K562 (cell line): ENCODE data around the gene BMI1. TPM values are rescaled to one million over a fixed set of nuclear protein-coding genes. Genes with fewer than 3 reads are reported as not detected.
A peak's percentile ranks its signal among the peaks of the same experiment; 100 is the strongest.

Source experiments
- AFF1 ChIP-seq, 2 experiments: fragments of 450-650 bp; IDR thresholded peaks; 2 replicates each; pipeline ENCODE4 v1.6.1; 2018; ENCODE audit warnings: mild to moderate bottlenecking in 2 of 2, low read depth in 1 of 2; ENCODE audit not compliant: partially characterized antibody in 2 of 2
- ATF7 ChIP-seq: fragments of 450-650 bp; IDR thresholded peaks from 2 replicates; pipeline ENCODE4 v1.7.1; 2014; ENCODE audit warnings: mild to moderate bottlenecking, moderate library complexity
- CBFA2T3 ChIP-seq: fragments of 450-650 bp; IDR thresholded peaks from 2 replicates; pipeline ENCODE4 v1.6.1; 2017
- EGR1 ChIP-seq: fragments of 450-650 bp; conservative IDR thresholded peaks from 2 replicates; pipeline ENCODE4 v1.6.1; 2017; ENCODE audit warnings: mild to moderate bottlenecking
- ETS2 ChIP-seq: IDR thresholded peaks from 2 replicates; pipeline ENCODE4 v1.6.1; 2016; ENCODE audit warnings: borderline replicate concordance, missing genetic modification characterization, mild to moderate bottlenecking, moderate library complexity, missing compliant biosample characterization; ENCODE audit not compliant: poor library complexity, severe bottlenecking
- GMEB1 ChIP-seq: fragments of 250-450 bp; sonication (Bioruptor Pico); IDR thresholded peaks from 2 replicates; pipeline ENCODE4 v1.4.0; 2020; ENCODE audit warnings: mild to moderate bottlenecking
- HNRNPLL ChIP-seq: fragments of 200-400 bp; formaldehyde crosslinking; IDR thresholded peaks from 2 replicates; pipeline ENCODE4 v1.6.1; 2017; ENCODE audit warnings: low read length, low read depth, mild to moderate bottlenecking; ENCODE audit not compliant: poor library complexity, severe bottlenecking
- JUNB ChIP-seq: fragments of 450-650 bp; formaldehyde crosslinking; conservative IDR thresholded peaks from 2 replicates; pipeline ENCODE4 v1.4.0; 2020; ENCODE audit warnings: mild to moderate bottlenecking
- MCM7 ChIP-seq, 2 experiments: fragments of 450-650 bp; IDR thresholded peaks; 2 replicates each; pipeline ENCODE4 v1.6.1; 2016 to 2018
- MIER1 ChIP-seq: fragments of 450-650 bp; IDR thresholded peaks from 2 replicates; pipeline ENCODE4 v1.6.1; 2016; ENCODE audit warnings: antibody characterized with exemption, mild to moderate bottlenecking, low read depth
- MLLT1 ChIP-seq, 2 experiments: fragments of 450-650 bp; IDR thresholded peaks; 2 replicates each; pipeline ENCODE4 v1.6.1; 2016
- PYGO2 ChIP-seq: fragments of 450-650 bp; IDR thresholded peaks from 2 replicates; pipeline ENCODE4 v1.6.1; 2016; ENCODE audit warnings: mild to moderate bottlenecking, missing genetic modification characterization, moderate library complexity, missing compliant biosample characterization
- RNF2 ChIP-seq: sonication (generic); IDR thresholded peaks from 2 replicates; pipeline ENCODE4 v1.6.1; 2016
- ZNF197 ChIP-seq: fragments of 200-800 bp; sonication (Bioruptor generic); IDR thresholded peaks from 2 replicates; pipeline ENCODE4 v1.6.1; 2016; ENCODE audit warnings: low read depth, missing genetic modification characterization, missing compliant biosample characterization
- ZNF274 ChIP-seq: IDR thresholded peaks from 2 replicates; pipeline ENCODE4 v1.6.1; 2011; ENCODE audit warnings: low read depth, mild to moderate bottlenecking, low read length, moderate library complexity, borderline replicate concordance
- ZNF384 ChIP-seq: IDR thresholded peaks from 2 replicates; pipeline ENCODE4 v1.6.1; 2012; ENCODE audit warnings: low read depth, low read length, improper control_type of control experiment
- ZNF398 ChIP-seq: fragments of 250-450 bp; sonication (Bioruptor Pico); IDR thresholded peaks from 2 replicates; pipeline ENCODE4 v1.8.0; 2021; ENCODE audit warnings: moderate library complexity, mild to moderate bottlenecking, inconsistent platforms
- ZNF551 ChIP-seq: fragments of 250-450 bp; sonication (Bioruptor Pico); IDR thresholded peaks from 2 replicates; pipeline ENCODE4 v1.5.0; 2021; ENCODE audit warnings: mild to moderate bottlenecking, moderate library complexity
- ZNF699 ChIP-seq: fragments of 250-450 bp; sonication (Bioruptor Pico); IDR thresholded peaks from 2 replicates; pipeline ENCODE4 v1.8.0; 2021; ENCODE audit warnings: mild to moderate bottlenecking, moderate library complexity; ENCODE audit not compliant: insufficient replicate concordance
- polyA plus RNA-seq, 8 experiments: library from polyadenylated mRNA; depleted of rRNA in 4 of 8; stranded (reverse) in 5 of 8; unstranded in 3 of 8; fragments of >200 nt; fragmentation: Nextera tagmentation in 2 of 8; fragmentation: Illumina TruSeq in 1 of 8; extraction: Ambion mirVana in 2 of 8; extraction: Trizol in 1 of 8; gene quantifications; 2 replicates each; pipeline versions ENCODE4 v1.2.1 to v1.2.3, GENCODE V29; 2011 to 2014; ENCODE audit warnings: inconsistent platforms in 1 of 8, missing spikeins in 1 of 8
- total RNA-seq, 7 experiments: library from RNA; depleted of rRNA in 6 of 7; stranded (reverse); fragments of >200 nt in 6 of 7; fragmentation: Illumina TruSeq in 2 of 7; extraction: Trizol in 2 of 7; gene quantifications; 2 replicates each; pipeline versions ENCODE4 v1.2.1 to v1.2.3, GENCODE V29; 2011 to 2021; ENCODE audit warnings: low replicate concordance in 1 of 7

BMI1 gene
- total and polyA plus RNA-seq, 9 of the 15 experiments (the other 6 are each of a cell fraction or from before 2014, with no cell fraction given) = 21.4 to 103 (median 70.8) TPM

- TF ChIP-seq EGR1 (peak; percentile 82), ATF7 (no peak), RNF2 (0 out of 2 replicates have a peak, but pooled peaks have one; percentile 36), JUNB (no peak), ZNF197 (CRISPR knock-in tag) (no peak), MIER1 (no peak), ETS2 (tag) (no peak), MLLT1 (IDR thresholded peaks at IDR 0.05) (peak; percentile 83 to 94; a peak in 2 of 4 replicates), ZNF699 (CRISPR knock-in tag) (no peak), ZNF384 (no peak), PYGO2 (tag) (no peak), HNRNPLL (peak; percentile 95), ZNF551 (CRISPR knock-in tag) (no peak), CBFA2T3 (0 out of 2 replicates have a peak, but pooled peaks have one; percentile 5), ZNF398 (CRISPR knock-in tag) (no peak), GMEB1 (CRISPR knock-in tag) (no peak), AFF1 (IDR thresholded peaks at IDR 0.05; ENCODE audit: low read depth in 1 of 2, partially characterized antibody in 2 of 2) (peak; percentile 50 to 51), MCM7 (IDR thresholded peaks at IDR 0.05) (no peak), ZNF274 (no peak)
These were observed 5.2 kb upstream of the BMI1 start (continued) for GRCh38 chr10:22315455-22316285.
